Measurements from ENCODE around the gene LIPC. TPM values are rescaled to one million over a fixed set of nuclear protein-coding genes. Genes with fewer than 3 reads are reported as not detected.

LIPC gene
- total RNA-seq, 1 donor from 2014 or later = 0.30 TPM

- DNase-seq = no peak
Measured at GRCh38 chr15:58459045-58459444, 27.3 kb downstream of the LIPC start.

GRCh38 chr15:58459560-58459959 lies 27.8 kb downstream of the LIPC start:
- peak; percentile 12 for DNase-seq

- no peak for DNase-seq
Measured at GRCh38 chr15:58460116-58460790, 28.5 kb downstream of the LIPC start.

- DNase-seq = no peak
Measured at GRCh38 chr15:58460872-58461271, 29.1 kb downstream of the LIPC start.

DNA sequence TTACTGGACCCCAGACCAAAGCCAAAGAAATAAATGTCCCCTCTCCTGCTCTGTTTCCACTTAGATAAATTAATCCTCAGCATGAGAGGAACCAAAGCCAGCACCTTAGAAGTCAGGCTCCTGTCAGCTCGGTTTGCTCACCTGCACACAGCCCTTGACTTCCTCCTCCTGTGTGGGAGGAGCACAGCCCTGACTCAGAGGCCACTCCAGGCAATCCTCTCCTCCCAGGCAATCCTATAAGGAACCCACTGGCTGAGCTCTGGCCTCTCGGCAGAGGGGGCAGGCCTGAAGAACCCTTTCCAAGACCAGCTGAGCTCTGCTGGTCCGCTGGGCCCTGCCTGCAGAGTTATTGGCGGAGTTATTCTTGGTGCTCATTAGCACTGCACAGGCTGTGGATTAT lies 30.8 kb downstream of the LIPC start:
- DNase-seq = no peak

DNA sequence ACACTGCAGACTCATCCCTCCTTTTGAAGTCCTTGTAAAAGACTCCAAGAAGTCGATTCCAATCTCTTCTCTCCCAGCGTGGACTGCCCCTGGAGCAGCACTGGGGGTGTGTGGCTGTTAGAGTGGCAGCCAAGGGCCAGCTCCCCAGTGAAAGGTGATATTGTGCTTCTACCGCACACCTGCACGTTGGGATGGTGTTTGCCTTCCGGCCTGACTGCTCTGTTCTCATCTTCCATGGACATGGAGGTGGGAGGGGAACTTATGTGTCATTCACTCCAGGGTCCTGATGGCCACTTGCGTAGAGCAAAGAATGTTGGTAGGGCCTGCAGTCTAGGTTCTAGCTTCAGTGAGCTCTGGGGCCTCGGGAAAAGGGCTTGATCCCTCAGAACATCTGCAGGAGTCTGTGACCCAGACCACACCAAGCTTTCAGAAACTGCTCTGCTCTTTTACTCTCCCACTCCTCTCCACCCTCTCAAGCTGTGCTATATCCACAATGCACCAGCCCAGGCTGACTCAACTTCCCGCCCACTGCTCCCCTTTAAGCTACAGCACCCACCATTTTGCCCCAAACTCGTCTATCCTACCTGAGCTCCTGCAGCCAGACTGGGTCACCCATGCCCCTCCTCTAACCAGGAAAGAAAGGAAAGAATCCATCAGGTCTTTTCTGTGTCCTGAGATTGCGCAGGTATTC lies 31.3 kb downstream of the LIPC start:
- DNase-seq = no peak

DNA sequence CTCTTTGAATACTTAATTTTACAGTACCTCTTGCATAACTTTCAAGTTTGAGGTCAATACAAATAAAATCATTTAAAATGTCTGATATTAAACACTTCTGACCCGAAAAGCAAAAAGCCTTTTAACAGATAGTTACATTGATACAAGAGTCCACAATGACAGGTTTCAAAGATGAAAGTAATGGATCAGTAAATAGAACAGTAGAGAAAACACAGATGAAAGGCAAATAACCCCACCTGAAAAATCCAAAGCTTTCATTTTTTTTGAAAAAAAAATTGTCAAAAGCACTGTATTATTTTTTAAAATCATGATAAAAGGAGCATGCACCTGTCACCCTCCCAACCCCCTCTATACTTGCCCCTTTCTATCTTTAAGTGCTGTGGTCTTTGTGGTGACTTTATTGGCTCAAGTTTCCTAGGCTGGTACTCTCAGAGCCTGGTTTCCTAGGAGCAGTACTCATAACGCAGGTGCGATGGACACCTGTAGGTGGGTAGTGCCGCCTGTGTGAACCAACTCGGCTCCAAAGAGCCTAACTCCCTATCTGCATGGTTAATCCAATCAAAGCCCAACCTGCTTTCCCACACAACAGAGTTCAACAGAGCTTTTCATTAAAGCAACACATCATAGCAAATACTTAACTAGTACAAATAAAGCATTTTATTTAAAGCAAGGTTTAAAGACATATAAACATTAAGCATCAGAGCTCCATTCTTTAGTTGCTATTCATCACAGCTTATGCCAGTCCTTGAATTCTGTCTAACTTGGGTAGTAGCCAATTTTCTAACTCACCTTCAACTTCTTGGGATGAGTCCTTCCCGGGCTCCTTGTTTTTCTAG lies 32.2 kb downstream of the LIPC start:
- no peak for DNase-seq

- DNase-seq = no peak
Measured at GRCh38 chr15:58465070-58465469, 33.3 kb downstream of the LIPC start.

DNA sequence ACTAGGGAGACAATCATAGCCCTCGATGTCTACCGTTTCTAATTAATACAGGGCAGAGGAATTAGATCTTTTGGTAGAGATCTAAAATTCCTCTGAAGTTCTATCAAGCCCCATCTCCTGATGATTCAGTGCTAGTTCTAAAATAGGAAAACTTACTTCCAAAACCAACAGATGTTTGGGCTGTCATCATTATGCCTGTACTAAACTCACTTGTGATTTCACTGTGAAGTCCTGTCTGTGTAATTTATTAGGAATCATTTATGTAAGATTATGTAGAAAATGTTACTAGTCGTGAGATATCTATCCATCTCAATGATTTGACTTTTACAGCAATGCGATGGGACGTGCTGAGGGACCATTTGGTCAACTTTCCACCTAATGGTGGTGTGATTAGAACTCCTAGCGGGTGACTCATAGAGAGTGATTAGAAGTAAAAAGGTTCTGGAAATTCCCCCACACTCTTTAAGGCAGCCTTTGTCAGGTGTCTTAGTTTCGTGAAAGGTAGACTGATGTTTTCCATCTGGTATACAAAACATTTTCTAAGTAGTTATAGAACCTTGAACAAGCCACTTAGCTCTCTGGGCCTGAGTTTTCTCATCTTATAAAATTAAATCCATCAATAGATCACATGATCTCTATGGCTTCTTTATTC lies 34.2 kb downstream of the LIPC start:
- no peak for DNase-seq

GRCh38 chr15:58466566-58466965 lies 34.8 kb downstream of the LIPC start:
- no peak for DNase-seq

- DNase-seq = no peak
Measured at GRCh38 chr15:58467121-58467721, 35.4 kb downstream of the LIPC start.

DNA sequence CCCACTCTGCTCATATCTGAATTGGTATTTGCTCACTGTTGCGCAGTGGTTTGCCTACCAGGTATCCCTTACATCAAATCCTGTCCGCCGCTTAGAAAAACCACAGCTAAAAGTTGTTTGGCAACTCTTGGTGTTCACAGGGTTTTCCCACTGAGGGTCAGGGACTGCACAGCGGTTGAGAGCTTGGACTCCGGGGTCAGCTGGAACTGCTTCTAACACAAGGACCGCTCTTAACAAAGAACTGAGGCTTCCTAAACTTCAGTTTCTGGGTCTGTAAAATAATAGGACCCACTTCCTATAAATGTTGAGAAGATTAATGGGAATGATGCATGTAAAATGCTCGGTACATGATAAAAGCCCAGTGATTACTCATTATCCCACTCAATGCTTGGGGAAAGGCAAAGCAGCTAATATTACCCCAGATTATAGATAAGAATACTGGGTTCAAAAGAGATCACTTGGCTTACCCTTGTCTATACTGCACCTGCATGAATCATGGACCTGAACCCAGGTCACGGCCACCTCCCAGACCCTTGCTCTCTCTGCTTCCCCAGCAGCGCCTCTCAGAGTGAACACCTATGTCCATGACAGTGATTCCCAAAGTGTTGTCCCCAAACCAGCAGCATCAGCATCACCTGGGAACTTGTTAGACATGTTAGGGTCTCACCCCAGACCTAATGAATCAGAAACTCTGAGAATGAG lies 36.1 kb downstream of the LIPC start:
- DNase-seq = no peak

DNA sequence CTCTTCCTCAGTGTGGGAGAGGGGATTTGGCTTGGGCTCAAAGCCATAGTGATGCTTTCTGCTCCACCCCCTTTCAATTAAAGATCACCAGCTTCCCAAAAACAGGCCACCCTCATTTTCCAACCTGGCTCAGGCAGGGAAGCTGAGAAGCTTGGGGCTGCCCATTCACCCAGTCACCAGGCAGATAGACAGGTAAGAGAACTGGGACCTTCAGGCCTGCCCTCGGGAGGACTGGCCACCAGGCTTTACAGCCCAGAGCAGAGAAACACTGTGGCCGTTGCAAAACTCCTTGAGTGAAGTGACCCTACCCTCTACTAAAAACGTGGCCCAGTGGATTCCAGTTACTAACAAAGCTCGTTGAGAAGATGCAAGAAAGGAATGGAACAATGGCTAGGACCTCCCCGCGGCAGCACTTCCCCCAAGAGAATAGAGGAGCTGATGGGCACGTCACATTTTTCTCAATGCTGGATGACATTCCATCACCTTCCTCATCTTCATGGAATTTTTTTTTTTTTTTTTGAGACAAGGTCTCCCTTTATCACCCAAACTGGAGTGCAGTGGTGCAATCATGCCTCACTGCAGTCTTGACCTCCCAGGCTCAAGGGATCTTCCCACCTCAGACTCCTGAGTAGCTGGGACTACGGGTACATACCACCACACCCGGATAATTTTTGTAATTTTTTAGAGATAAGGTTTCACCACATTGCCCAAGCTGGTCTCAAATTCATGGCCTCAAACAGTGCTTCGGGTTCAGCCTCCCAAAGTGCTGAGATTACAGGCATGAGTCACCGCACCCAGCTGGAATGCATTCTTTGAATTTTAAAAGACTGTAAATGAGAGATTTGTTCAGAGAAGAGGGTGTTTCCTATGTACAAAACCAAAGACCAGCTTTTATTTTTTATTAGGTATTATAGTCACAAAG lies 37.9 kb downstream of the LIPC start:
- no peak for DNase-seq

GRCh38 chr15:58471348-58471747 lies 39.6 kb downstream of the LIPC start:
- DNase-seq = no peak

DNA sequence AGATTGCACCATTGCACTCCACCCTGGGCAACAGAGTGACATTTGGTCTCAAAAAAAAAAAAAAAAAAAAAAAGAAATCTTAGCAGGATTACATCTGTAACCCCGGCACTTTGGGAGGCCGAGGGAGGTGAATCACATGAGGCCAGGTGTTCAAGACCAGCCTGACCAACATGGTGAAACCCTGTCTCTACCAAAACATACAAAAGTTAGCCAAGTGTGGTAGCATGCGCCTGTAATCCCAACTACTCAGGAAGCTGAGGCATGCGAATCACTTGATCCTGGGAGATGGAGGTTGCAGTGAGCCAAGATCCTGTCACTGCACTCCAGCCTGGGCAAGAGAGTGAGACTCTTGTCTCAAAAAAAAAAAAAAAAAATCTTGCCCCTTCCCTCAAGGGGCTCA lies 40.4 kb downstream of the LIPC start:
- DNase-seq = no peak

DNA sequence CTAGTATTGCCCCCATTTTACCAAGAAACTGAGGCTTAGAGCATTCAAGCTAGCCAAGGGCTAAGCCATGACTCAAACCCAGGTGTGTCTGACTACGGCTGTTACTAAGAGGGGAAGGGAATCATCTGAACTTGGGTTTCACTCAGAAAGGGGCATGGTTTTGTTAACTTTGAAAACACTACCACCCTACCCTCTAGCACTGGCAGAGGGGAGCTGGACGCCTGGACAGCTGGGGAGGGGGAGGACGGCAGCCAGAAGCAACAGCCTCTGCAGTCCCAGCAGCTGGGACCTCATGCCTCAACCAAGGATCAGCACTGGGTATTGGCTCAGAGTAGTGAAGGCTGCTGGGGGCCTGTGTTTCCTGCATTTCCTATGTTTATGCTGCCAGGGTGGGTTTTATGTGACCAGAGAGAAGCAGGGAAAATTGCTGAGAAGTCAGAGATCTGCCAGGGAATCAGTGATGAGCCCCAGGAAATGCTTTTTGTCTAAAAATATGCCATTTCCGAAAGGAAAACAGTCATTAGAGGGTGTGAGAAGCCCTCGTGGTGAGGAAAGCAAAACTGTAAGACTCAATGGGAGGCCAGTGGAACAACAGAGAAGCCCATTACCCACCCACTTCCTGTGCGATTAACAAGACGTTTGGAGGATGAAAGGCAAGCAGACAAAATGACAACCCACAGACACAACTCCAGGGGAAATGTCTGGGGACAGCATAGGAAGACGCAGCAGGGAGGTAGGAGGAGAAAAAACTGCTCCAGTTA lies 41.2 kb downstream of the LIPC start:
- peak; percentile 25 for DNase-seq

- no peak for DNase-seq
Measured at GRCh38 chr15:58473724-58474123, 41.9 kb downstream of the LIPC start.

DNA sequence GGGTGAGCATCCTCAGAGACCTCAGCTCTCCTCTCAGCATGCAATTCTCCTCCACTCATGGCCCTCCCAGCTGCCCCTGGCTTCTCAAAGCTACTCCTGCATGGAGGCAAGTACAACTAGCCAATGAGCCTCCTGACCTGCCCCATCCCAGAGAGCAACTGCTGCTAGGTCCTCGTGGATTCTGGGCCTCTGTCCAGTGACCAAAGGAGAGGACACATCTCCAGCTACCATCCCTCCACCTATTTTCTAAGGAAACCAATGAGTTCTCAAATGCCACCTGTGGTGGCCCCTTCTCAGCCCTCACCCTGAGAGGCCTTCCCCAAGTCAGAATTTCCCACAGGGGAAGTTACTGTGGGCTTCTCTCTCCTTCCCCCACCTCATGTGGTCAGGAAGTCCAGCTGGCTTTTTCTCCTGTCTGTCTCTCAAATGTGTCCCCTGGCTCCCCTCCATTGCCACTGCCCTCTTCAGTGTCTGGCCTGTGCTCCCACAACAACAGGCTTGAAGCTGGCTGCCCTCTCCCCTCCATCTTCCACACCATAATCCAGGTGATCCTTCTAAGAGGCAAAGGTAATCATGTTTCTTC lies 43.0 kb downstream of the LIPC start:
- no peak for DNase-seq
